ENCODE measurements around the gene ANKRD13D.
"Not testable (repeated sequence)": the region's sequence is repeated elsewhere in the genome, so short reads cannot be mapped to it uniquely, and the experiment has no call there.

The ANKRD13D gene

DNA sequence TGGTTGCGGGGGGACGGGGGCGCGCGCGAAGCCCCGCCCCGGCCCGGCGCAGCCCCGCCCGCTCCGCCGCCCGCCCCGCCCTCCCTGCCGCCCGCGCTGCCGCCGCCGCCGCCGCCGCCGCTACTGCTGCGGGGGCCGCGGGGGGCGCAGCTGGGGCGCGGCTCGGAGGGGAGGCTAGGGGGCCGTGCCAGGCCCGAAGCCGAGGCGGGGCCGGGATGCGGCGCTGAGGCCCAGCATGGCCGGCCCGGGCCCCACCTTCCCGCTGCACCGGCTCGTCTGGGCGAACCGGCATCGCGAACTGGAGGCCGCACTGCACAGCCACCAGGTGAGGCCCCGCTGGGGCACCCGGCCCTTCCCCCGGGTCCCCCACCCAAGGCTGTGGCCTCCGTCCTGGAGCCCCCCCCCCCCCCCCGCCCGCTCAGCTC lies at the start of gene ANKRD13D:
TSS of gene ANKRD13D (plus strand) at position 78 of the 425 bp plus-strand sequence. CDS start at position 236, 158 bp downstream.
- in situ Hi-C loops (cut with HindIII; ENCODE audit: low sequenced_read_pairs): no loop called here

DNA sequence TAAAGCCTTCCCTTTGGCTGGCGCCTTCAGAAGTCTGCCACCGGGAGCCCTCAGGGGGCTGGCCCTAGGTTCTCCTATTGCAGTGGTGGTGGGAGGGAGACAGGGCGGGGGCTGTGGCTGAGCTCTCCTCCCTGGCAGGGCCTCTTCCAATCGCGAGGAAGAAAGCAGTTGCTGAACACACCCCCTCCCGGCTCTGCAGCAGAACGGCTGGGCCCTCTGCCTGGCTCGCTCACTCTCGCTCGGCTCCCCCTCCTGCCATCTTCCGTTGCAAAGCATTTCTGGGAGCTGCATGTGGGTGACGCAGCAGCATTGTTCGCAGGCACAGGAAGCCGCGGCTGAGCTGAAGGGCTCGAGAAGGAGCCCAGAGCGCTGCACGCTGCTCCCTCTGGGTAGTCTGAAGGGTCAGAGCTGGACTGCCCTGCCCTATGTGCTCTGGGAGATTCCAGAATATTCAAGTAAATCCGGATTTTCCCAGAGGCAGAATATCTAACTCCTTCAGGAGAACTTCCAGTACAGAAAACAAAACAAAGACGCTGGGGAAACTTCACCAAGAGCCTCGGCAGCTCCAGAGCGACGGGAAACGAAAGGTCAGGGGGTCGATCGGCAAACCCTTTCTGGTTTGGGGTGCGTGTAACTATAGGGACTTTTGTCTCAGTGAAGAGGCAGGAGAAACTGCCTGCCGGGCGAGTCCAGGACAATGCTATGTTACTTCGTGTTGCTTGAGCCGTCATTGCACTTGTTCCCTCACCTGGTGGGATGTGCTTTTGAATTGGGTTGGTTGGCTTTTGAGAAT lies 49.1 kb upstream of the ANKRD13D start:
- in situ Hi-C loops (cut with HindIII; ENCODE audit: low sequenced_read_pairs): no loop called here

DNA sequence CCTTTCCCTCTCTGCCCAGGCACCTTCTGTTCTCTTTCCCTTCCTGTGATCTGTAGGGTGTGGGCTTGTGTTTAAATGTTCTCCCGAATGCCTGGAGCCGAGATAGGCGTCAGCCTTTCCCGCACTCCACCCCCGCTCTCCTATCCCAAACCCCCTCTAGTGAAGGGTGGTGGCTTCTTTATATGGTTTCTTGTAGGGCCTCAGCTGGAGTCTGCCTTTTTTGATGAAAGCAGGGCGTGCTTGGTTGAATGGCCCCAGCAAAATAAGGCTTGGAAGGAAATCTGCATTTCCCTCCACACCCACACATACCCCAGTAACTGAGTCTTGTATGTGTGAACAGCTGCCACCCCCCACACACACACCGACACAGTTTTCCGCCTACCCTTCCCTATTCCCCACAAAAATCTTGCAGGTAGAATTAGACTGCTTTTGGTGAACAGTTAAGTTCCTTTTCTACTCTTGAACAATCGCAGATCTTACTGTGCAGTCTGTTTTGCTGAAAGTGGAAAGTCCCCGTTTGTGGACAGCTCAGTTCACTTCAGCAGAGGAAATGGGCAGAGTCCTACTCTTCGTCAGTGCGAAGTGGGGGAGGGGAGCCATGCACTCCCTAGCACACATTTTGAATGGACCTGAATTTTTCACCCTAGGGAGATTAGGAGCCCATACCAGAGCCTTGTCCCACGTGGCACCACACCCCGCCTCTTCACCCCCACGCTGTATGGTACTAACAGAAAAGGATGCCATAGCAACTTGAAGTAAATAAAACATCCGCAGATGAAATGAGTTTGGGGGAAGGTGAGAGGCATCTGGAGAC lies 48.3 kb upstream of the ANKRD13D start:
- in situ Hi-C loops (cut with HindIII; ENCODE audit: low sequenced_read_pairs): no loop called here

DNA sequence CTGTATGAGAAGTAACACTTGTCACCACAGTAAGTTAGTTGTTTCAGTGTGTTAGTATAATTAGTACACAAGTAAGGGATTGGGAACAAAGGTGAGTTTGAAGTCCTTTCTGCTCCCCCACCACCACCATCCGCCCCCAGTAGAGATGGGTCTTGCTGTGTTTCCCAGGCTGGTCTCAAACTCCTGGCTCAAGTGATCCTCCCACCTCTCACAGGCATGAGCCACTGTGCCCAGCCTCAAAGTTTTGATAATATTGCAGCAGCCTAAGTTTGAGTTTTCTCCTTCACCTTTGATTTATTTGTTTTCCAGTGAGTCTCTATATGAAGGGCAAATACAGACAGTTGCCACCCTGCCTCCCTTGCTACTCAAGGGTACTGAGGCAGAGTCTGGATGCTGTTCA lies 46.6 kb upstream of the ANKRD13D start:
- in situ Hi-C loops (cut with HindIII; ENCODE audit: low sequenced_read_pairs): no loop called here

DNA sequence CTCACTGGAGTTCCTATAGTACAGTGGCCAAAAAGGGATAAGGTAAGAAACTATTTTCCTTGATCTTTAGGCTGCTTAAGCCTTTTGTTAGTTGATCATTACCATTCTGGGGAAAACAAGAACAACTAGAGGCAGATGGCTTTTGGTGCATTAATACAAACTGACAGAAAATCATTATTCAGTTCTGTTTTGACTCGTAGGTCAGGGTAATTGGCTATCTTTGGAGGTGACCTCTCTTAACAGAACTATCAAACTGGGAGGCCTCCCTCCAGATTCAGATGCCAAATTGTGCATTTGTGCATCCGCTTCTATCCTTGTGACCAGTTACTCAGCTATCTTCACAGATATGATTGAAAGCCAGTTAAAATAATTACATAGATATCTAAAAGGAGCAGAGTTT lies 46.1 kb upstream of the ANKRD13D start:
- in situ Hi-C loops (cut with HindIII; ENCODE audit: low sequenced_read_pairs): no loop called here

DNA sequence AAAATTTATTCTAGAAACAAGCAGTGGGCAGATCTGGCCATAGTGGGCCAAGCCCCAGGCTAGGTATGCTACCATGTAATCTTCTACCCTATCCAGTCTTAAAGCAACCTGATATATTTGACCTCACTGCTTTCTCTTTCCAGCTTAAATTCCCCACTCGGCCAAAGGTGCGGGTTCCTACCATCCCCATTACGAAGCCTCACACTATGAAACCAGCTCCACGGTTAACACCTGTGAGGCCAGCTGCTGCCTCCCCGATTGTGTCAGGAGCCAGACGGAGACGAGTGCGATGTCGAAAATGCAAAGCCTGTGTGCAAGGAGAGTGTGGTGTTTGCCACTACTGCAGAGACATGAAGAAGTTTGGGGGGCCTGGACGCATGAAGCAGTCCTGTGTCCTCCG lies 44.1 kb upstream of the ANKRD13D start:
- in situ Hi-C loops (cut with HindIII; ENCODE audit: low sequenced_read_pairs): no loop called here

DNA sequence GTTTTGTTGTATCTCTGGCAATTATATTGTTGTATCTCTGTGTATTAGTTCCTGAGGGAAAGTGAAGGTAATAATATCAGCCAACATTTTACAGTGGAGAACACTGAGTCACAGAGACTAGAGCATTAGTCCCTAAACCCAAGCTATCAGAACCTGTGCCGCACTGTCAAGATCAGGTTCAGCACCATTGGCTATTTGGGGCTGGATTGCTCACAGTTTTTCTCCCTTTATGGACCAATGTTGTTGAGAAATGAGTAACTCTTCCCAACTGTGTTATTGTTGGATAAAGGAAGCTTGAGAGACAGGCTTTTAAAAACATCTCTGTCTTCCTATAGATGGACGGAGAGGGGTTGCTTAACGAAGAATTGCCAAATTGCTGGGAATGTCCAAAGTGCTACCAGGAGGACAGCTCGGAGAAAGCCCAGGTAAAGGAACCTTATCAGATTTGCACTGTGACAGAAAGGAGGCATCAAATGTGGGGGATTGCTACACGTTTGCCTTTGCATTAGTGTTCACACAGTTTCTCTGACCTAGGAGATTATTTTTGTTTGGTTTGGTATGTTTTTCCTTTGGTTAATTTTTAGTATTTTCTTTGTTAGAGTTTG lies 41.1 kb upstream of the ANKRD13D start:
- in situ Hi-C loops (cut with HindIII; ENCODE audit: low sequenced_read_pairs): no loop called here

DNA sequence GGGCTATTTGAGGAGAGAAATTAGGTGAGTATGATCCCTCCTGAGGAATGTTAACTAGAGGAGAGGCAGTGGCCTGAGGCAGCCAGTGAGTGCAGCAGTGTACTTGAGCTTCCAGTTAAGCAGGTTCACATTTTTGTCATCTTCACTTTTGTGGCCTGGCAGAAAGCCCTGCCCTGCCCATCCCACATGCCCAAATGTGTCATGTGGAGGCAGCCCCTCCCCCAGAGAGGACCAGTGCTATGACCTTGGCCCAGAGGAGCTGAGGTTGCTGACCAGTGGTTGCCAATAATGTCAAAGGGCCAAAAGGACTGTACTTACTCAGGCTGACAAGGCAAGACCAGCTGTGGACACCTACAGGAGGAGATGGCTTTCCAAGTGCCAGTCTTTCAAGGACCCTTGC lies 40.5 kb upstream of the ANKRD13D start:
- in situ Hi-C loops (cut with HindIII; ENCODE audit: low sequenced_read_pairs): no loop called here

DNA sequence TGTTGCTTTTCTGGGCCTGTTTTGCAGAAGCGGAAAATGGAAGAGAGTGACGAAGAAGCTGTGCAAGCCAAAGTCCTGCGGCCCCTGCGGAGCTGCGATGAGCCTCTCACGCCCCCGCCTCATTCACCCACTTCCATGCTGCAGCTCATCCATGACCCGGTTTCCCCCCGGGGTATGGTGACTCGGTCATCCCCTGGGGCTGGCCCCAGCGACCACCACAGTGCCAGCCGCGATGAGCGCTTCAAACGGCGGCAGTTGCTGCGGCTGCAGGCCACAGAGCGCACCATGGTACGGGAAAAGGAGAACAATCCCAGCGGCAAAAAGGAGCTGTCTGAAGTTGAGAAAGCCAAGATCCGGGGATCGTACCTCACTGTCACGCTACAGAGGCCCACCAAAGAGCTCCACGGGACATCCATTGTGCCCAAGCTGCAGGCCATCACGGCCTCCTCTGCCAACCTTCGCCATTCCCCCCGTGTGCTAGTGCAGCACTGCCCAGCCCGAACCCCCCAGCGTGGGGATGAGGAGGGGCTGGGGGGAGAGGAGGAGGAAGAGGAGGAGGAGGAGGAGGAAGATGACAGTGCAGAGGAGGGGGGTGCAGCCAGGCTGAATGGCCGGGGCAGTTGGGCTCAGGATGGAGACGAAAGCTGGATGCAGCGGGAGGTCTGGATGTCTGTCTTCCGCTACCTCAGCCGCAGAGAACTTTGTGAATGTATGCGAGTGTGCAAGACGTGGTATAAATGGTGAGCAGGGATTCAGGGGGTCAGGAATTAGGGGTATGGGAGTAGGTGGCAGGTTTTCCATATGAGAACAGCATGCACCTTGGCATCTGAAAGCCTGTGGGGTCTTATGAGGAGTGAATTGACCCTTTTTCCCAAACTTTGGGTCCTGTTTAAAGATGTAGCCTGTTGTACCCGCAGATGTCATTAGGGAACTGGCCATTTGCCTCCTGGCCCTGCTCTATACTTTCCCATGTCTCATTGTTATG lies 38.8 kb upstream of the ANKRD13D start:
- in situ Hi-C loops (cut with HindIII; ENCODE audit: low sequenced_read_pairs): loop anchor here (10.0 kb wide), 1 partner anchor 134 kb away; no protein-coding TSS in a partner anchor

DNA sequence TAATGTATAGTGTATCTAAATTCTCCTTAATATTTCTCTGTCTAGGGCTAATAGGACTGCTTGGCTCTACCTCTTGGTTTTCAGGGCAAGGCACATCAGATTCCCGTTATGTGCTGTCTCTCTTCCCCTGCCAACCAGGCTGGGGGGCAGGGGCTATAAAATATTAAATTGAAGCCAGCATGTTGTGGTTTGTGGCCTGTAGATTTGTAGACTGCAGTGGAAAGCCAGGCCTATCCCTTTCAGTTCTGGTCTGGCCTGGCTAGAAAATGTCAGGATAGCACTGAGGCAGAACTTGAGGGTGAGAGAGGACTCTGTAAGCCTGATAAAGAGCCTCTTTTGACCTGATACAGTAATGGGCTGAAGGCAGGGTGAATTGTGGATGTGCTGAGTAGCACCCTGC lies 37.3 kb upstream of the ANKRD13D start:
- in situ Hi-C loops (cut with HindIII; ENCODE audit: low sequenced_read_pairs): loop anchor here (10.0 kb wide), 1 partner anchor 133 kb away; no protein-coding TSS in a partner anchor

DNA sequence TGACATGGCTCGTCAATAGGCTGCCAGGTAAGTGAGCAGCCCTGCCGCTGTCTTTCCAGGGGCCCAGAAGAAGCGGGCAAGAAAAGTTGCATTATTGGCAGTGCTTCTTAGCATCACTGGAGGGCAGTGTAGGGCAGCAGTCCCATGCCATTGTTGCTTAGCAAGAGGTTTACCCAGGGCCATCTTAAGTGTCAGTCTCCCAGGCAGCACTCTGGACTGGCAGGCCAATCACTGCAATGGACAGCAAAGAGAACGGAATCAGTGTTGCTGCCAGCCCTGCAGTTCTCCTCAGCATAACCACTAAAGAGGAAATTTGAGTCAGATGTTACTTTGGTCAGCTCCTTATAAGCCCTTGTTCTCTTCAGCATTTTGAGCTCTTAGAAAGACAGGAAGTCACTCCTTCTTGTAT lies 36.3 kb upstream of the ANKRD13D start:
- in situ Hi-C loops (cut with HindIII; ENCODE audit: low sequenced_read_pairs): loop anchor here (10.0 kb wide), 1 partner anchor 132 kb away; no protein-coding TSS in a partner anchor

DNA sequence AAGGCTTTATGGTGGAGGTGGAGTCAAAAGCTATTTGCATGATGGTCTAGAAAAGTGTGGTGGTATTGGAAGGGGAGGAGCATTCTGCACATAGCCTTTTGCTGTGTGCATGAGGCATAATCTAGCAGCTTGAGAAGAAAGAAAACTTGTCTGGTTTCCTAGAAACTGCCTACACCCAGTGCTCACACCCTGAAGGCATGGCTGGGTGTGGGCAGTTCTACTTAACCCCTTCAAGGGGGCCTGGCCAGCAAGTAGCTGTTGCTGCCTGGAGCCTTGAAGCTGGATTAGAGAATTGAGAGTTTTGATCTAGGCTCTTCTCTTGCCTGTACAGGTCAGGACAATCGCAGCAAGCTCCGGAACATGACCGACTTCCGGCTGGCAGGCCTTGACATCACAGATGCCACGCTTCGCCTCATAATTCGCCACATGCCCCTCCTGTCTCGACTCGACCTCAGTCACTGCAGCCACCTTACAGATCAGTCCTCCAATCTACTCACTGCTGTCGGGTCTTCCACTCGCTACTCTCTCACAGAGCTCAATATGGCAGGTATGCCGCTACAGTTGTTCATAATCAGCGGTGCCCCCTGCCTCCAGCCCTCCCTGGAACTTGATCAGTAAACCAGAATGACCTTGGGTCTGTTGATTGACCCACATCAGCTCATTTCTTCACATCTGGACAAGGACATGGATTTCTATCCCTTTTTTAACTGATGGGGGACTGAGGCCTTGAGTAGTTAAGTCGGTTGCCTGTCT lies 35.1 kb upstream of the ANKRD13D start:
- in situ Hi-C loops (cut with HindIII; ENCODE audit: low sequenced_read_pairs): loop anchor here (10.0 kb wide), 1 partner anchor 131 kb away; no protein-coding TSS in a partner anchor

DNA sequence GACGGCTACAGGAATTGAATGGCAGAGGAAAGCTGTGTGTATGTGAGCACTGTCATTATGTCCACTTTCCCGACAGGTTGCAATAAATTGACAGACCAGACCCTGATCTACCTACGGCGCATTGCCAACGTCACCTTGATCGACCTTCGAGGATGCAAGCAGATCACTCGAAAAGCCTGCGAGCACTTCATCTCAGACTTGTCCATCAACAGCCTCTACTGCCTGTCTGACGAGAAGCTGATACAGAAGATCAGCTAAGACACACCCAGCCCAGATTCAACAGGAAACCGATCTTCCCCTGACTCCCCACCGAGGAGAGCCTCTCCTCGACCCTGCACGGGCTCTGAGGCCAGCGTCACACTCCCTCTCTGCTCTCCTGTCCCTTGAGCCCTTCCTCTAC lies 34.3 kb upstream of the ANKRD13D start:
- in situ Hi-C loops (cut with HindIII; ENCODE audit: low sequenced_read_pairs): loop anchor here (10.0 kb wide), 1 partner anchor 130 kb away; no protein-coding TSS in a partner anchor

DNA sequence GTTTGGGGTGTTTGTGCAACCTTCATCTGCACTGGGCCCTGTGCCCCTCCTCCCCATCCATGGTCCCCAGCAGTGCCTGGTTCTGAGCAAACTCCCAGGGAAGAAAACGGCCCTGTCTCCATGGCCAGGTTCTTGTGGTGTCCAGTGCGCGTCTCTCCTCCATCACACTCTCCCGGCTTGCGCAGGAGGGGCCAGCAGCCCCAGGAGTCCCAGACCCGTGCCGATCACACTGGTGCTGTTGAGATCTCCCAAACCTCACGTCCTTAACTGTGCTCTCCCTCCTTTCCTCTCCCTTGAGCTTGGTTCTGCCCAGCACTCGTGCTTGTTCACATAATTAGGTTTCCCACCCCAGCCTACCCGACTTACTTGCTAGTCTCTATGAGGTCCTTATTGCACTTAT lies 33.8 kb upstream of the ANKRD13D start:
- in situ Hi-C loops (cut with HindIII; ENCODE audit: low sequenced_read_pairs): loop anchor here (10.0 kb wide), 1 partner anchor 129 kb away; no protein-coding TSS in a partner anchor

DNA sequence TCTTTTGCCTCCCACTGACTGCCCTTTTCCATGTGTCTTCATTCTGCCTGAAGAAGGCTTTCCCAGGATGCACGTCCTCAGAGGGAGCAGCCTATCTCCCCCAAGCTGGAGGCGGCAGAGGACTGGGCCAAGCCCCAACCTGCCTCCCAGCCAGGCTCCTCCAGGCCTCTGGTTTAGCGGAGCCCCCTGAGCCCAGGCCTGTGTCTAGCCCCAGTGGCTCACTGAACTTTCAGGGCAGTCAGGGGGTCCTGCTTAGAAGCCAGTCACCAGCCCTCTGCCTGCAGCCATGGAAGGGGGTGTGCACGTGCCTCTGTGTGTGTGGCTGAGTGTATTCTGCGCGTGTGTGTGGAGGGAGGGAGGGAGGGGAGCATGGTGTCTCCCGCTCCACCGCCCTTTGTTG lies 33.2 kb upstream of the ANKRD13D start:
- in situ Hi-C loops (cut with HindIII; ENCODE audit: low sequenced_read_pairs): loop anchor here (10.0 kb wide), 1 partner anchor 129 kb away; no protein-coding TSS in a partner anchor

DNA sequence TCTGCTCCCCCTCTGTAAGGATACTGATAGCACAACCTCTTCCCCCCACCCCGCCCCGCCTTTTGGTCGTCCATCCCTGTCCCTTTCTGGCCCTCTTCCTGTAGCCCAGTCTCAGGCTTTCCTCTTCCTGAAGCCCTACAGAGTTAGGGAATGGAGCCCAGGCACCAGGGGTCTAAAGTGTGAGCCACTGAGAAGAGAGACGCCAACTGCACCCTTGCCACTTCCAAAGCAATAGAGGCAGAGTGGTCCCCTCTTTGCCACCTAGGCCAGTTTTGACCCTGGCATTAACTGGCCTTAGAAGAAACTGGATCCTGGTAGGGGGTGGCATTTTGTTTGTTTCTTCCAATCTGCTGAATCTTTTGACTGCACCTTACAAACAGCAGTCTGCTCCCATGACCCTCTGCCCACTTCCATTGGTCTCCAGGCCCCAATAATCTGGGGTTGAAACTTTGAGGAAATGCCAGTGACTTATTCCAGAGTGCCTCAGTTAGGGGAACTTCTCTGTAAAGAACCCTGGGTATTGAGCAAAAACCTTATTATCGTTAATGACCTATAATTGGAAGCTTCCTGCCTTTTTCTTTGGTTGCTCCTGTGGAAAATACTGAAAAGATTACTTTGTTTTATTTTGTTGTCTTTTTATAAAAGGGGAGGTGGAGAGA lies 32.5 kb upstream of the ANKRD13D start:
- in situ Hi-C loops (cut with HindIII; ENCODE audit: low sequenced_read_pairs): loop anchor here (10.0 kb wide), 1 partner anchor 128 kb away; no protein-coding TSS in a partner anchor

DNA sequence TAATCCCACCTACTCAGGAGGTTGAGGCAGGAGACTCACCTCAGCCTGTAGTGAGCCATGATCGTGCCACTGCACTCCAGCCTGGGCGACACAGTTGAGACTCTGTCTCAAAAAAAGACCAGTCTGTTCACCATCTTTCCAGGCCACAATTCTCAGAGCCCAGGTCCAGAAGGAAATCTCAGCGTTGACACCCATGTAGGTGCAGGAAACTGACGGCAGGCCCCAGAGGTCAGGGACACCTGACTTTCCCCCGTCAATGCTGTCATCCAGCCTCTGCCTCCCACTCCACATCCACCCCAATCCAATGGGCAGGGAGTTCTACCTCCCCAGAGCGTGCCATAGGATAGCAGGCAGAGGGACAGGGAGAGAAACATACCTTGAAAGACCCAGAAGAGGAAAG lies 28.7 kb upstream of the ANKRD13D start:
- in situ Hi-C loops (cut with HindIII; ENCODE audit: low sequenced_read_pairs): no loop called here

DNA sequence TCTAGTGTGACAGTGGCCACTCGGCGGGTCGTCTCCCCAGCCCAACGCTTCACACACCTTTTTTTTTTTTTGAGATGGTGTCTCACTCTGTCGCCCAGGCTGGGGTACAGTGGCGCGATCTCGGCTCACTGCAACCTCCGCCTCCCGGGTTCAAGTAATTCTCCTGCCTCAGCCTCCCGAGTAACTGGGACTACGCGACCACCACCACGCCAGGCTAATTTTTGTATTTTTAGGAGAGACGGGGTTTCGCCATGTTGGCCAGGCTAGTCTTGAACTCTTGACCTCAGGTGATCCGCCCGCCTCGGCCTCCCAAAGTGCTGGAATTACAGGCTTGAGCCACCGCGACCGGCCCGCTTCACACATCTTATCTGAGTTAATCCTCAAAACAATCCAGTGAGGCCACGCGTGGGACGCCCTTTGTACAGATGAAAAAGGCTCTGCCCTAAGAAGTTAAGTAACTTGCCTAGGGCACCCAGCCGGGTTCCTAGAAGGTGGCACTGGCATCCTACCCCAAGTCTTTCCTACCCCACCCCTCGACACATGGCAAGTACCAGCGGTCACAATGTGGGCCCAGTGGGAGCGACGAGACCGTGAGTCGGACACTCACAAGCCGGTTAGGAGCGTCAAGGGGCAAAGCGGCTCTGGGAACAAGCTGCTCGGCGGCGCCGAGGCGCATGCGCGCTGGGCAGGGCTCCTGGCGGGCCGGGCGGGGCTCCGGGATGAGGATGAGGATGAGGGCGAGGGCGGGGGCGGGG lies 28.0 kb upstream of the ANKRD13D start:
- in situ Hi-C loops (cut with HindIII; ENCODE audit: low sequenced_read_pairs): not testable (repeated sequence)
